ENCODE results near the gene GORASP2. TPM values are rescaled to one million over a fixed set of nuclear protein-coding genes. Genes with fewer than 3 reads are reported as not detected.

GORASP2 gene
- total RNA-seq, 1 experiment from 2014 or later = 98.1 TPM

DNA sequence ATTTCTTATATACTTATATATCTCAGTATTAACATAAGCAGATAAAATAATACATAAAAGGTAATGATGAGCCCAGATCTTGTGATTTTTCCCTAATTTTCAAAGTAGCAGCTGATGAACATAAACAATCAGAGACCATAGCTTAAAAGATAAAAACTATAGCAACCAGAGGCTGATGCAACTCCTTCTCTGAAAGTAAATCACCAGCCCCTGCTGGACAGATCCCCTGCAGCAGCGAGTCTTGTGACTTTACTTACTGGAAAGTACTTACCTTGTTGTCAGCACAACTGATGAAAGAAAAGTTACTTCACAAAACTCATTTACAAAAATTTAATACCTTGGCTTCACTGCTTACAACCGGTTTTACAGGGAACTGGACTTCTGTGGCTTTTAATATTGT is 67.3 kb downstream of the GORASP2 start:
- Mint-ChIP-seq H3K27me3 (ENCODE audit: unreplicated experiment) (no peaks in the 10 kb centered on the region), H3K4me3 (ENCODE audit: low read depth, unreplicated experiment) (no peak overlapping the region), H3K4me1 (ENCODE audit: low read depth, unreplicated experiment) (no peaks in the 10 kb centered on the region), H3K36me3 (ENCODE audit: insufficient read depth, unreplicated experiment) (peaks cover 15% of the 10 kb centered on the region), H3K27ac (ENCODE audit: unreplicated experiment) (no peak overlapping the region), H3K9me3 (ENCODE audit: low read depth, unreplicated experiment) (no peaks in the 10 kb centered on the region)
- no peak for DNase-seq
- no peak for TF ChIP-seq CTCF (IDR thresholded peaks at IDR 0.05; ENCODE audit: unreplicated experiment)
- BruUV-seq (replicated peaks) = no TSS peak
- intact Hi-C loops (cut with micrococcal nuclease; ENCODE audit: unreplicated experiment) = no loop called here
- CTCF ChIA-PET = no interaction called here

- CTCF ChIA-PET = interaction anchor here (0.6 to 0.7 kb wide), 2 partner anchors 9 to 21 kb away, joined by 5 read pairs; no protein-coding TSS in a partner anchor
Observed at GRCh38 chr2:170997893-170998597, 69.0 kb downstream of the GORASP2 start.

GRCh38 chr2:170999654-171000053 is 70.6 kb downstream of the GORASP2 start:
- no TSS peak for BruUV-seq (replicated peaks)
- H3K36me3 Mint-ChIP-seq (ENCODE audit: insufficient read depth, unreplicated experiment) = peaks cover 16% of the 10 kb centered on the region
- no peak overlapping the region for H3K27ac Mint-ChIP-seq (ENCODE audit: unreplicated experiment)
- intact Hi-C loops (cut with micrococcal nuclease; ENCODE audit: unreplicated experiment) = no loop called here
- H3K4me3 Mint-ChIP-seq (ENCODE audit: low read depth, unreplicated experiment) = no peak overlapping the region
- H3K4me1 Mint-ChIP-seq (ENCODE audit: low read depth, unreplicated experiment) = no peaks in the 10 kb centered on the region
- CTCF ChIA-PET = no interaction called here
- no peak for TF ChIP-seq CTCF (IDR thresholded peaks at IDR 0.05; ENCODE audit: unreplicated experiment)
- H3K9me3 Mint-ChIP-seq (ENCODE audit: low read depth, unreplicated experiment) = no peaks in the 10 kb centered on the region
- no peak for DNase-seq
- H3K27me3 Mint-ChIP-seq (ENCODE audit: unreplicated experiment) = no peaks in the 10 kb centered on the region

More at GRCh38 chr2:170997893-170998597, 69.0 kb downstream of the GORASP2 start:
- Mint-ChIP-seq H3K4me1 (ENCODE audit: low read depth, unreplicated experiment) (no peaks in the 10 kb centered on the region), H3K9me3 (ENCODE audit: low read depth, unreplicated experiment) (no peaks in the 10 kb centered on the region), H3K36me3 (ENCODE audit: insufficient read depth, unreplicated experiment) (peaks cover 15% of the 10 kb centered on the region), H3K4me3 (ENCODE audit: low read depth, unreplicated experiment) (no peak overlapping the region), H3K27ac (ENCODE audit: unreplicated experiment) (no peak overlapping the region), H3K27me3 (ENCODE audit: unreplicated experiment) (no peaks in the 10 kb centered on the region)
- intact Hi-C loops (cut with micrococcal nuclease; ENCODE audit: unreplicated experiment) = no loop called here
- TF ChIP-seq CTCF (IDR thresholded peaks at IDR 0.05; ENCODE audit: unreplicated experiment) = no peak
- DNase-seq = no peak
- BruUV-seq (replicated peaks) = no TSS peak

- no TSS peak for BruUV-seq (replicated peaks)
- peaks cover 15% of the 10 kb centered on the region for H3K36me3 Mint-ChIP-seq (ENCODE audit: insufficient read depth, unreplicated experiment)
- H3K4me3 Mint-ChIP-seq (ENCODE audit: low read depth, unreplicated experiment) = no peak overlapping the region
- intact Hi-C loops (cut with micrococcal nuclease; ENCODE audit: unreplicated experiment) = no loop called here
- no peaks in the 10 kb centered on the region for H3K9me3 Mint-ChIP-seq (ENCODE audit: low read depth, unreplicated experiment)
- CTCF ChIA-PET = no interaction called here
- no peaks in the 10 kb centered on the region for H3K4me1 Mint-ChIP-seq (ENCODE audit: low read depth, unreplicated experiment)
- no peak for DNase-seq
- no peak for TF ChIP-seq CTCF (IDR thresholded peaks at IDR 0.05; ENCODE audit: unreplicated experiment)
- no peak overlapping the region for H3K27ac Mint-ChIP-seq (ENCODE audit: unreplicated experiment)
- H3K27me3 Mint-ChIP-seq (ENCODE audit: unreplicated experiment) = no peaks in the 10 kb centered on the region
Observed at GRCh38 chr2:171004363-171004762, 75.3 kb downstream of the GORASP2 start.
